Duodenal mucosa (tissue), 2 donors: Measurements from ENCODE around the gene ATP2B2.

Source experiments
- H3K27ac ChIP-seq: one replicate; pipeline ENCODE4 v1.7.0; 2013; ENCODE audit warnings: low read depth, low read length
- H3K27me3 ChIP-seq, 2 donors: one replicate each; pipeline ENCODE4 v1.7.0; 2013; ENCODE audit warnings: low read length in 2 of 2, control low read depth in 1 of 2; ENCODE audit not compliant: insufficient read depth in 2 of 2, control insufficient read depth in 1 of 2
- H3K36me3 ChIP-seq, 2 donors: one replicate each; pipeline ENCODE4 v1.7.0; 2013; ENCODE audit warnings: low read length in 2 of 2, control low read depth in 1 of 2; ENCODE audit not compliant: insufficient read depth in 2 of 2, control insufficient read depth in 1 of 2
- H3K4me1 ChIP-seq, 2 donors: one replicate each; pipeline ENCODE4 v1.7.0; 2013; ENCODE audit warnings: low read length in 2 of 2, control low read depth in 1 of 2; ENCODE audit not compliant: insufficient read depth in 2 of 2, control insufficient read depth in 1 of 2
- H3K4me3 ChIP-seq, 2 donors: one replicate each; pipeline ENCODE4 v1.7.0; 2013; ENCODE audit warnings: low read length in 2 of 2, low read depth in 1 of 2
- H3K9ac ChIP-seq, 2 donors: one replicate each; pipeline ENCODE4 v1.7.0; 2013; ENCODE audit warnings: low read length in 2 of 2, low read depth in 1 of 2
- H3K9me3 ChIP-seq, 2 donors: one replicate each; pipeline ENCODE4 v1.7.0; 2013; ENCODE audit warnings: low read length in 2 of 2, control low read depth in 1 of 2; ENCODE audit not compliant: control insufficient read depth in 1 of 2

The ATP2B2 gene

DNA sequence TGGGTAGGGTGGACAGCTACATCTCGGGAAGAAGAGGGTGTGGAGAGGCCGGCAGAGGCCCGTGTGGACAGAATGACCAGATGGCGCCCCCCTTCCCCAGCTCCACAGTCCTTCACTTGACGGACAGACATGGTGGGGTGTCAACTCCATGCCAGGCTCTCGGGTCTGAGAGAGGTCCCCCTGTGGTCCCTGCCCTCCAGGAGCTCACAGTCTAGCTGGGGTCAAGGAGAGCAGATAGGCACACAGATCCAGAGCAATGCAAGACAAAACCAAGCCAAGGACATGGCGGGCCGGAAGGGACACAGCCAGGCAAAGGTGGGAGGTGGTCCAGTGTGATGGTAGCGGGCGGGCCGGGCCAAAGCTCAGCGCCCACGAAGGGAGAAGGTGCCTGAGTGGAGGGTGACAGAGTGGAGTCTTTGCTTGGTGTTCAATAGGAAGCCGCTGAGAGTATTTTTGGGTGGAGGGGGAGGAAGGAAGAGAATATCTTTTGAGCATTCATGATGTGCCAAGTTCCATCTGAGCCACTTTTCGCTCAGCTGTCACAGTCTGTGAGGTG is 112.4 kb downstream of the ATP2B2 start:
- H3K4me3 ChIP-seq = no peak overlapping the region
- H3K9me3 ChIP-seq = no peaks in the 10 kb centered on the region
- H3K27ac ChIP-seq = no peak overlapping the region
- H3K9ac ChIP-seq = no peak overlapping the region
- H3K27me3 ChIP-seq = no peaks in the 10 kb centered on the region
- H3K4me1 ChIP-seq = peaks cover 3 to 5% of the 10 kb centered on the region in 2 donors
- H3K36me3 ChIP-seq = no peaks in the 10 kb centered on the region

DNA sequence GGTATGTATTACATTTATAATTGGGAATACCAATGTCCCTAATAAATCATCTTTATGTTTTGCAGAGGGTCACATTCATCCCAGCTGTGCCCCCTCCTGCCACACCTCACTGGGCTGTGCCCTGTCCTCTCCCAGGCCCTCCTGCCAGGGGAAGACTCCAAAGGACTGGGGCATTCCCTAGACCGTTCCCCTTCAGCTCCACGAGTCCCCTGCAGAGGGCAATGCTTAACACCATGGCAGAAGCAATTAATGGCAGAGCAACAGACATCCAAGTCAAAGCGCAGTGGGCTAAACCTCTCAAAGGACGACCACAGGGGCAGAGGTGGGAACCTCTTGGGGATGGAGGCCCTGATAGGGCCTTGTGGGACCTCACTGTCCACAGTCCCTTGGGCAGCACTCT is 113.1 kb downstream of the ATP2B2 start:
- H3K27me3 ChIP-seq = no peaks in the 10 kb centered on the region
- no peak overlapping the region for H3K9ac ChIP-seq
- no peak overlapping the region for H3K4me3 ChIP-seq
- no peak overlapping the region for H3K27ac ChIP-seq
- no peaks in the 10 kb centered on the region for H3K9me3 ChIP-seq
- peaks cover 3 to 5% of the 10 kb centered on the region in 2 donors for H3K4me1 ChIP-seq
- no peaks in the 10 kb centered on the region for H3K36me3 ChIP-seq

DNA sequence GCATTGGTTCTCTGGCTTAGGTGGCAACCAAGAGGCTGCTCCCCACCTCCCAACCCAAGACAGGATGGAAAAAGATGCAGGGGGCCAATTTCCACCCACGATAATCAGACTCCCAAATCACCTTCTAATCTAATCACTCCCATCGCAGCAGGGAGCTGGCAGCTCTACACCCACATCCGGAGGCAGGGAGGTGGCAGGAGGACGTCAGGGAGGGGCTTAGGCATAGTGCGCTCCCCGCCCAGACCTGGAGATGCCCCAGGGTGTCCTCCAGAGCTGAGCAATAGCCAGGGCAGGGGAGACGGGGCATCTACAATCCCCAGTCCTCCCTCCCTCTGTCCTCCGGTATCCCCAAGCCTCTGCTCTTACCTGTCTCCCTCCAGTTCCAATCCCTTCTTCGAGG is 114.0 kb downstream of the ATP2B2 start:
- Histone ChIP-seq H3K9me3 (no peaks in the 10 kb centered on the region), H3K9ac (no peak overlapping the region), H3K4me3 (no peak overlapping the region), H3K27ac (no peak overlapping the region), H3K4me1 (peaks cover 3 to 5% of the 10 kb centered on the region in 2 donors), H3K27me3 (no peaks in the 10 kb centered on the region), H3K36me3 (no peaks in the 10 kb centered on the region)

DNA sequence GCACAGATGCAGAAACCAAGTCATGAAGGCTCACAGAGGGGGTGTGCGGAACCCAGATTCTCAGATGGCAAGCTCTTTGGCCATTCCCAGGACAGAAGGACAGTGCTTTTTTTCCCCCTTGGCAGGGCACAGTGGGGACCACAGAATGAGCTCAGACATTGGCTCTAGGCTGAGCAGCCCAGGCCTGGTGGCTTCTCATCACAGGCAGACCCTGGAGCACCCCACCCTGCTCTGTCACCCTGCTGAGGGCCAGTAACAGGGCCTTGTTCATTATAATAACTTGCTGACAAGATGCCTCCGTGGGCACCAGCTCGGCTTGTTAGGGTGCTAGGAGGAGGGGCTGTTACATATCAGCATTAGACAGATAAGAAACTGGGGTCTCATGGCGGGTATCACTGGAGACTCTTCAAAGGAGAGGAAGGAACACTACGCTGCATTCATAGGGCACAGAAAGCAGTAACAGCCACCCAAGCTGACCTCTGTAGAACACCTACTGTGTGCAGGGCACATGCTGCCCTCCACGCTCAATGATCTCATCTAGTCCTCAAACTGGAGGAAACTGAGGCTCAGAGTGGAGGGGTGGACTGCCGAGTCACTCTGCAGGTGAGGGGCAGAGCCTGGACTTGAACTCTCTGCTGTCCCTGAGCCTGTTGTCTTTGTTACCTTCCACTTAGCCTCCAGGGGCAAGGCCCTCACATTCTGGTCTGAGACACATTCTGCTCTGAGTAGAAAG is 114.6 kb downstream of the ATP2B2 start:
- peaks cover 0 to under 1% of the 10 kb centered on the region in 2 donors for H3K4me1 ChIP-seq
- H3K36me3 ChIP-seq = no peaks in the 10 kb centered on the region
- H3K9me3 ChIP-seq = no peaks in the 10 kb centered on the region
- no peaks in the 10 kb centered on the region for H3K27me3 ChIP-seq
- H3K27ac ChIP-seq = no peak overlapping the region
- H3K9ac ChIP-seq = no peak overlapping the region
- H3K4me3 ChIP-seq = no peak overlapping the region

DNA sequence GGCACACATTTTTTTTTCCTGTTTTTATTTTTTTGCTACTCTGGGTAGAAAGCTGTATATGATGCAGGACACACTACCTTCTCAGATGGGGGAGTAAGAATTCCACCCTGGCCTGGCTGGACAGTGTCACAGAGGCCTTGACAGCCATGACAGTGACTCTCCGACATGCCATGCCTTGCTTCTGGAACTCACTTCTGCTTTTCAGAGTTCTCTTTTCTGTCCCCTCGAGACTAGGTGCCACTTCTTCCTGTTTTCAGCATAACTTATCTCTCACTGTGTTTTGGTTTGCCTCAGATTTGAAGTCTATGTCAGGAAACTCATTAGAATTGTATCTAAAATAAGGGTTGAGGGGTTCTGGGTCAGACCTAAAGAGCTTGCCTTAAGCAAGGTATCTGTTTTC is 115.4 kb downstream of the ATP2B2 start:
- H3K27me3 ChIP-seq = no peaks in the 10 kb centered on the region
- H3K4me3 ChIP-seq = no peak overlapping the region
- H3K4me1 ChIP-seq = no peaks in the 10 kb centered on the region
- H3K9me3 ChIP-seq = no peaks in the 10 kb centered on the region
- H3K27ac ChIP-seq = no peak overlapping the region
- H3K9ac ChIP-seq = no peak overlapping the region
- no peaks in the 10 kb centered on the region for H3K36me3 ChIP-seq

DNA sequence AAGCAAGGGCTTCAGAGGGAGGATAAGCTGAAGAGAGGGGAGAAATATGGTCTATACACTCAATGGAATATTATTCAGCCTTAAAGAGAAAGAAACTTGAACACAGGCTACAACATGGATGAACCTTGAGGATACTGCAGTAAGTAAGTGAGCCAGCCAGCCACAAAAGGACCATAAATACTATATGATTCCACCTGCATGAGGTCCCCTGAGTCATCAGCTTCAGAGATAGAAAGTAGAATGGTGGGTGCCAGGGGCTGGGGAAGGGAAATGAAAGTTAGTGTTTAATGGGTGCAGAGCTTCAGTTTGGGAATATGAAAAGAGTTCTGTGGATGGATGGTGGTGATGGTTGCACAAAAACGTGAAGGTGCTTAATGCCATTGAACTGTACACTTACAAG is 116.0 kb downstream of the ATP2B2 start:
- no peaks in the 10 kb centered on the region for H3K36me3 ChIP-seq
- H3K27ac ChIP-seq = no peak overlapping the region
- H3K4me1 ChIP-seq = no peaks in the 10 kb centered on the region
- H3K9ac ChIP-seq = no peak overlapping the region
- H3K4me3 ChIP-seq = no peak overlapping the region
- H3K27me3 ChIP-seq = no peaks in the 10 kb centered on the region
- no peaks in the 10 kb centered on the region for H3K9me3 ChIP-seq

- Histone ChIP-seq H3K27ac (no peak overlapping the region), H3K9me3 (no peaks in the 10 kb centered on the region), H3K36me3 (no peaks in the 10 kb centered on the region), H3K4me3 (no peak overlapping the region), H3K9ac (no peak overlapping the region), H3K27me3 (no peaks in the 10 kb centered on the region), H3K4me1 (no peaks in the 10 kb centered on the region)
These were observed 117.3 kb downstream of the ATP2B2 start for GRCh38 chr3:10387881-10388609.

DNA sequence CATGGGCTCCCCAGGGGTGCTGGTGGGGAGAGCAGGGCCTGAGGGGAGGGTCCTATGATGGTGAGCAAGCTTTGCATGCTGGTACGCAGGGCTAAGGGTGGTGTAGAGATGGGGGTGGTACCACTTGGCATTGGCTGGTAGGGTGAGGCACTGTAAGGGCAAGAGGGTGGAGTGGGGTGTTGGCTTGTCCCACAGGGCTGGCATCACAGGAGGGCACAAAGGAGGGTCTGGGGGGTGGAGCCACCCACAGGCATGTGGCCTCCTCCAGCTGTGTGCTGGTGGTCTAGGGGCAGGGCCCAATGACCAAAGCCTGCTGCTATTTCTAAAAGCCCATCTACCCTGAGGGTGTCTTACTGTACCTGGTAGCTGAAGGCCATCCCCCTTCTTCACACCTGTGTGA is 119.3 kb downstream of the ATP2B2 start:
- H3K27ac ChIP-seq = no peak overlapping the region
- no peaks in the 10 kb centered on the region for H3K36me3 ChIP-seq
- no peak overlapping the region for H3K9ac ChIP-seq
- no peaks in the 10 kb centered on the region for H3K4me1 ChIP-seq
- no peak overlapping the region for H3K4me3 ChIP-seq
- no peaks in the 10 kb centered on the region for H3K9me3 ChIP-seq
- no peaks in the 10 kb centered on the region for H3K27me3 ChIP-seq

DNA sequence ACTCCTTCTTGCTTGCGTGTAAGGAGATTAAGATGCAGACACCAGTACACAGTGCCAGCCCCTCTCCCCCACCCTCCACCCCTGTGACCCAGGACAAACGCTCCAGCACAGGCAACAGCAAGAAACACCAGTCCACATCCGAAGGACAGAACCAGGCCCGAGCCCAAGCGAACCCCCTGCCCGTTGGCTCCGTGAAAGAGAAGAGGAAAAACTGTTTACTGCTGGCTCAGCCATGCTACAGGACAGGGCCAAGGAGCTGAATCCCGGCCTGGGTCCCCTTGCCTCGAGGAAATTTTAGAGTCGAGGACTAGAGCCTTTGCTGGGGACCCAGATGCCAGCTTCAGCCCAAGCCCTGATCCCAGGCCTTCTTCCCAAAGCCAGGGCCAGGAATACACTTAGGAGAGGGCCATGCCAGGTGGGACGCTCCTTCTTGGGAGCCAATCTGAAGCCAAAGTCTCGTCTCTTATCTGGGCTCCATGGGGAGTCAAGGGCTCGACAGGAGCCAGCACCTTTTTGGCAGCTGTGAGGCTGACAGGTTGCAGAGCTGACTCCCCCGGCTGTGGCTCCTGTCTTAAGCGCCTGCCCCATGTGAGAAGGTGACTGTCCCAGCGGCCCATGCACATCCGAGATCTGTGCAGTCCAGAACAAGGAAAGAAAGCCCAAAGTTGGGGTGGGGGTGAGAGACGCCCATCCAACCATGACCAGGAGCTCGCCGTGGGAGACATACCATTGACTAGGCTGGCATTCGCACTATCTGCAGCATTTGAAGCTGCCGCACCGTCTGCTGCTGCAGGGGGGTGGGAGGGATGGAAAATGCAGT is 120.6 kb downstream of the ATP2B2 start:
- H3K4me1 ChIP-seq = no peaks in the 10 kb centered on the region
- no peaks in the 10 kb centered on the region for H3K36me3 ChIP-seq
- H3K27ac ChIP-seq = no peak overlapping the region
- peaks cover 0 to 3% of the 10 kb centered on the region in 2 donors for H3K27me3 ChIP-seq
- H3K9me3 ChIP-seq = no peaks in the 10 kb centered on the region
- no peak overlapping the region for H3K9ac ChIP-seq
- no peak overlapping the region for H3K4me3 ChIP-seq

GRCh38 chr3:10383850-10384248 is 121.5 kb downstream of the ATP2B2 start:
- no peak overlapping the region for H3K4me3 ChIP-seq
- H3K4me1 ChIP-seq = no peaks in the 10 kb centered on the region
- no peaks in the 10 kb centered on the region for H3K36me3 ChIP-seq
- H3K9me3 ChIP-seq = no peaks in the 10 kb centered on the region
- H3K27me3 ChIP-seq = peaks cover 0 to 3% of the 10 kb centered on the region in 2 donors
- H3K9ac ChIP-seq = no peak overlapping the region
- H3K27ac ChIP-seq = no peak overlapping the region
